IPS DF 6.9 (cell line): ENCODE measurements around the gene SLC10A7.

Experiments used
- DNase-seq: peaks from one replicate; pipeline ENCODE4 v3.0.0-alpha.2; 2013; ENCODE audit warnings: low read depth, low spot score
- H3K27ac ChIP-seq: one replicate; pipeline ENCODE4 v1.5.1; 2013; ENCODE audit warnings: low read length, control low read depth
- H3K27me3 ChIP-seq: 2 replicates; pipeline ENCODE4 v1.6.1; 2013; ENCODE audit warnings: mild to moderate bottlenecking, low read length; ENCODE audit not compliant: control insufficient read depth, insufficient read depth
- H3K36me3 ChIP-seq: 2 replicates; pipeline ENCODE4 v1.6.1; 2013; ENCODE audit warnings: low read length; ENCODE audit not compliant: control insufficient read depth, insufficient read depth
- H3K4me1 ChIP-seq: 2 replicates; pipeline ENCODE4 v1.6.1; 2013; ENCODE audit warnings: low read length; ENCODE audit not compliant: control insufficient read depth, insufficient read depth
- H3K4me3 ChIP-seq: 2 replicates; pipeline ENCODE4 v1.5.1; 2013; ENCODE audit warnings: mild to moderate bottlenecking, low read length
- H3K9me3 ChIP-seq: 2 replicates; pipeline ENCODE4 v1.6.1; 2013; ENCODE audit warnings: low read length, inconsistent platforms; ENCODE audit not compliant: control insufficient read depth, insufficient read depth
- WGBS: extraction: QIAGEN DNeasy Blood & Tissue Kit; methylation state at CpG from one replicate; pipeline ENCODE4 v1.1.7; 2013; ENCODE audit warnings: mixed read lengths, missing lambda C conversion rate; ENCODE audit not compliant: insufficient read length, insufficient coverage; 5-methylcytosine and 5-hydroxymethylcytosine counted together

SLC10A7 gene

GRCh38 chr4:146329050-146329716, 192.6 kb downstream of the SLC10A7 start:
- H3K27me3 ChIP-seq = no peaks in the 10 kb centered on the region
- no peak overlapping the region for H3K4me3 ChIP-seq
- no peaks in the 10 kb centered on the region for H3K9me3 ChIP-seq
- no peaks in the 10 kb centered on the region for H3K36me3 ChIP-seq
- no peaks in the 10 kb centered on the region for H3K4me1 ChIP-seq
- H3K27ac ChIP-seq = no peak overlapping the region
- no peak for DNase-seq

- Histone ChIP-seq H3K27me3 (no peaks in the 10 kb centered on the region), H3K9me3 (no peaks in the 10 kb centered on the region), H3K4me3 (no peak overlapping the region), H3K27ac (no peak overlapping the region), H3K4me1 (no peaks in the 10 kb centered on the region), H3K36me3 (no peaks in the 10 kb centered on the region)
- DNase-seq = no peak
- WGBS = no CpG with 5 or more reads among the region's 6 CpGs
These were observed 193.7 kb downstream of the SLC10A7 start for GRCh38 chr4:146327859-146328650.

GRCh38 chr4:146318894-146319293, 202.8 kb downstream of the SLC10A7 start:
- no peaks in the 10 kb centered on the region for H3K36me3 ChIP-seq
- no peak overlapping the region for H3K27ac ChIP-seq
- H3K4me3 ChIP-seq = no peak overlapping the region
- H3K27me3 ChIP-seq = no peaks in the 10 kb centered on the region
- H3K9me3 ChIP-seq = no peaks in the 10 kb centered on the region
- DNase-seq = no peak
- no peaks in the 10 kb centered on the region for H3K4me1 ChIP-seq

- Histone ChIP-seq H3K27me3 (no peaks in the 10 kb centered on the region), H3K4me1 (no peaks in the 10 kb centered on the region), H3K4me3 (no peak overlapping the region), H3K36me3 (no peaks in the 10 kb centered on the region), H3K9me3 (no peaks in the 10 kb centered on the region), H3K27ac (no peak overlapping the region)
- 100% methylated on average over 1 of the region's 1 CpG for WGBS
- DNase-seq = no peak
These were observed 204.0 kb downstream of the SLC10A7 start for GRCh38 chr4:146317783-146318182.

- Histone ChIP-seq H3K9me3 (no peaks in the 10 kb centered on the region), H3K4me3 (no peak overlapping the region), H3K36me3 (no peaks in the 10 kb centered on the region), H3K27me3 (no peaks in the 10 kb centered on the region), H3K4me1 (no peaks in the 10 kb centered on the region), H3K27ac (no peak overlapping the region)
- WGBS = no CpG with 5 or more reads among the region's 1 CpG
- DNase-seq = no peak
These were observed 206.6 kb downstream of the SLC10A7 start for GRCh38 chr4:146315184-146315583.

- Histone ChIP-seq H3K36me3 (no peaks in the 10 kb centered on the region), H3K9me3 (no peaks in the 10 kb centered on the region), H3K4me3 (no peak overlapping the region), H3K27ac (no peak overlapping the region), H3K4me1 (no peaks in the 10 kb centered on the region), H3K27me3 (no peaks in the 10 kb centered on the region)
- WGBS = no CpG with 5 or more reads among the region's 3 CpGs
- no peak for DNase-seq
These were observed 210.3 kb downstream of the SLC10A7 start for GRCh38 chr4:146311238-146311970.

- no peaks in the 10 kb centered on the region for H3K27me3 ChIP-seq
- H3K9me3 ChIP-seq = no peaks in the 10 kb centered on the region
- no peaks in the 10 kb centered on the region for H3K4me1 ChIP-seq
- H3K27ac ChIP-seq = no peak overlapping the region
- no peak for DNase-seq
- no peaks in the 10 kb centered on the region for H3K36me3 ChIP-seq
- no peak overlapping the region for H3K4me3 ChIP-seq
These were observed 211.3 kb downstream of the SLC10A7 start for GRCh38 chr4:146310319-146311021.

GRCh38 chr4:146308951-146309350, 212.8 kb downstream of the SLC10A7 start:
- no peak overlapping the region; the same call in 1 of the 2 replicates for H3K4me3 ChIP-seq
- no peak for DNase-seq
- no peaks in the 10 kb centered on the region for H3K9me3 ChIP-seq
- no peaks in the 10 kb centered on the region for H3K4me1 ChIP-seq
- no peak overlapping the region for H3K27ac ChIP-seq
- no peaks in the 10 kb centered on the region for H3K27me3 ChIP-seq
- H3K36me3 ChIP-seq = no peaks in the 10 kb centered on the region
- no CpG with 5 or more reads among the region's 5 CpGs for WGBS

- no peak overlapping the region for H3K4me3 ChIP-seq
- H3K27me3 ChIP-seq = no peaks in the 10 kb centered on the region
- H3K27ac ChIP-seq = no peak overlapping the region
- DNase-seq = no peak
- H3K9me3 ChIP-seq = no peaks in the 10 kb centered on the region
- no CpG with 5 or more reads among the region's 2 CpGs for WGBS
- H3K36me3 ChIP-seq = no peaks in the 10 kb centered on the region
- no peaks in the 10 kb centered on the region for H3K4me1 ChIP-seq
These were observed 218.9 kb downstream of the SLC10A7 start for GRCh38 chr4:146302822-146303221.

- no peaks in the 10 kb centered on the region for H3K27me3 ChIP-seq
- no peak overlapping the region for H3K27ac ChIP-seq
- no peak for DNase-seq
- no peaks in the 10 kb centered on the region for H3K36me3 ChIP-seq
- WGBS = no CpG with 5 or more reads among the region's 3 CpGs
- no peaks in the 10 kb centered on the region for H3K4me1 ChIP-seq
- no peaks in the 10 kb centered on the region for H3K9me3 ChIP-seq
- no peak overlapping the region for H3K4me3 ChIP-seq
These were observed 222.1 kb downstream of the SLC10A7 start for GRCh38 chr4:146299607-146300006.
